NT2/D1 (cell line): ENCODE measurements around the gene DGCR8.
"Not testable (repeated sequence)": the region's sequence is repeated elsewhere in the genome, so short reads cannot be mapped to it uniquely, and the experiment has no call there.

ENCODE experiments used
- DNase-seq: peaks from one replicate; pipeline ENCODE4 v3.0.0-alpha.2; 2011; ENCODE audit warnings: low read depth, low spot score
- H3K27me3 ChIP-seq: 2 replicates; pipeline ENCODE4 v1.6.0; 2011; ENCODE audit warnings: mild to moderate bottlenecking; ENCODE audit not compliant: insufficient read length, insufficient read depth
- H3K36me3 ChIP-seq: 2 replicates; pipeline ENCODE4 v1.6.1; 2011; ENCODE audit warnings: mild to moderate bottlenecking, low read length, mixed read lengths; ENCODE audit not compliant: insufficient read depth, insufficient read length
- H3K4me1 ChIP-seq: 2 replicates; pipeline ENCODE4 v1.5.1; 2011; ENCODE audit not compliant: insufficient read depth, insufficient read length
- H3K4me3 ChIP-seq: 2 replicates; pipeline ENCODE4 v1.5.1; 2011; ENCODE audit warnings: low read depth; ENCODE audit not compliant: insufficient read length
- H3K9ac ChIP-seq: 2 replicates; pipeline ENCODE4 v1.6.0; 2011; ENCODE audit warnings: low read depth; ENCODE audit not compliant: insufficient read length
- H3K9me3 ChIP-seq: 2 replicates; pipeline ENCODE4 v1.5.1; 2011; ENCODE audit warnings: mild to moderate bottlenecking, low read length; ENCODE audit not compliant: insufficient read depth
- SUZ12 ChIP-seq: IDR thresholded peaks from 2 replicates; pipeline ENCODE4 v1.6.1; 2011; ENCODE audit not compliant: insufficient read length, insufficient read depth; ENCODE audit errors: extremely low read depth
- YY1 ChIP-seq: IDR thresholded peaks from 2 replicates; pipeline ENCODE4 v1.6.1; 2011; ENCODE audit not compliant: insufficient read length, insufficient read depth
- ZNF274 ChIP-seq: IDR thresholded peaks from 2 replicates; pipeline ENCODE4 v1.6.1; 2011; ENCODE audit warnings: mild to moderate bottlenecking, low read depth, low read length

The DGCR8 gene

DNA sequence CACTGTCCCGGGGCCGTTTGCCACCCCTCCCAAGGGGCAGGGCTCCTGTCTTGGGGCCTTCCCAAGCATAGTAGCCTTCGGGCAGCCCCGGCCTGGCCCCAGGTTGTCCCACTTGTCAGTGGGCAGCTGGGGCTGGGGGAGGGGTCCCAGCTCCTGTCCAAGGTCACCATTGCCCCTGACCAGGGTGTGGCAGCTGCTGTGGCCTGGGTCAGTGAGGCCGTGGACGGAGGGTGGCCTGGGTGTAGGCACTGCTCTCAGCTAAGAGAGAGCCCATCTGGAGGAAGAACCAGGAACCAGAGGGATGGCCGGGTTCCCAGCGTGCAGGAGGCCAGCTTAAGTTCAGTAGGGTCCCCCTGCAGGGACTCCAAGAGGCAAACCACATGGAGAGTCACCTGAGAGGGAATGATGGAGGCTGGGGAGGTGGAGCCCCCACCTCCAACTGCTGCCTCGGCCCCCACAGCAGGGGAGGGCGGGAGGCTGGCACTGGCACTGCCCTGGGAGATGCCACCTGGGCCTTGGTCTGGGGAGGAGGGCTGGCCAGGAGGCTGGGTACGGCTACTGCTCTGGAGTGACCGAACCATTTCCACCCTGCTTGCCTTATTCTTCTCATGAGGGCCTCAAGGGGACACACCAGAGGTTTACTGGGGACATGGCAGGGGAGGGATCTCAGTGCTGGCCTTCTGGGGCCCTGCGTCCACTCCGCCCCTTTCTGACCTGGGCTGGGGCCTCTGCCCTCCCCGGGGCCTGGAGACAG, 77.6 kb downstream of the DGCR8 start:
- H3K9me3 ChIP-seq: no peaks in the 10 kb centered on the region
- H3K4me1 ChIP-seq: peaks cover 9% of the 10 kb centered on the region
- TF ChIP-seq ZNF274 (no peak), SUZ12 (no peak)
- no peaks in the 10 kb centered on the region for H3K36me3 ChIP-seq
- no peaks in the 10 kb centered on the region for H3K27me3 ChIP-seq
- H3K9ac ChIP-seq: no peak overlapping the region
- no peak overlapping the region for H3K4me3 ChIP-seq
- DNase-seq: no peak

DNA sequence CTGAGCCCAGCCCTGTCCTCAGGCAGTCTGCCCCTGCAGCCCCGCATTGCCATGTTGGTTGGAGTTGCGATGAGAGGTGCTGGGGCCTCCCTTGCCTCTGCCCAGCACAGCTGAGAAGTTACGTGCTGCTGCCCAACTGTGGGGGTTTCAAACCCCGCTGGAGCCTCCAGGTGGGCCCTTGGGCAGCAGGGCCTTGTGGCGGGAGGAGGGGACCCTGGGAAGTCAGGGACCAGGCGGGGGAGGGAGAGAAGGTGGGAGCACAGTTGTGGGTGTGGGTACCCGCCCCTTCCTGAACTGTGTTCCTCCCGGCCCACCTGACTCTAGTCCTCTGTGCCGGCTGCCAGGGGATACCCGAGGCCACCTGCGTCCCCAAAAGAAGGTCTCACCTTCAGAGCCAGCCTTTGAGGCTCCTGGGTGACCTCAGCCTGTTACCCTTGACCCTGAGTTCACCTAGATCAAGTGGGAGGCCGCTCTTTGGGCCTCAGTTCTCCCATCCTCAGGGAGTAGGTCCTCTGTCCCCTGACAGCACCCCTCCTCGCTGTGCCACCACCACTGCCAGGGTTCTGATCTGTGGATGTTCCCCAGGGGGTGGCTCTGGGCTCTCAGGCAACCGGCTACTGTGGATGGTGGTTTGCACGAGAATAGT, 78.5 kb downstream of the DGCR8 start:
- no peak overlapping the region for H3K4me3 ChIP-seq
- no peaks in the 10 kb centered on the region for H3K9me3 ChIP-seq
- H3K27me3 ChIP-seq: no peaks in the 10 kb centered on the region
- TF ChIP-seq YY1 (no peak), SUZ12 (no peak), ZNF274 (no peak)
- H3K36me3 ChIP-seq: no peaks in the 10 kb centered on the region
- peak overlapping the region; percentile 2 for H3K9ac ChIP-seq
- no peak for DNase-seq
- H3K4me1 ChIP-seq: peaks cover 9% of the 10 kb centered on the region

DNA sequence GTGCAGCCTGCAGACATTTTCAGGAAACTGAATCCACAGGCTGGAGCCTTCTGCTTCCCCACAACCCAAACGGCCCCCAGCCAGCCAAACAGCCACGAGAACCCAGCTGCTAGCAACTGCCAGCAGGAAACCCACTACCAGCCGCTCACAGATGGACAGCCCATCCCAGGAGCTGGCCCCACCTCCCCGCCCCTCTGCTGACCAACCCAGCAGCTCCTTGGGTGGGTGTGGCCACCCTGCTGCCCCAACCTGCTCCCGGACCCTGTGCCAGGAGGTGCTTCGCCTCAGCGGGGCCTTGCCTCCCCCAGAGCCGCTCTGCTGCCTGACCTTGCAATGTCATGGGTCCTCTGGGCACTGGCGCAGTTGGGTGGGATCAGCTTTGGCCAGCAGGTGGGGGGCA, 79.0 kb downstream of the DGCR8 start:
- Histone ChIP-seq H3K4me1 (peaks cover 5% of the 10 kb centered on the region), H3K9me3 (no peaks in the 10 kb centered on the region), H3K27me3 (no peaks in the 10 kb centered on the region), H3K9ac (no peak overlapping the region), H3K4me3 (no peak overlapping the region), H3K36me3 (no peaks in the 10 kb centered on the region)
- TF ChIP-seq YY1 (no peak), SUZ12 (no peak), ZNF274 (no peak)
- DNase-seq: no peak

DNA sequence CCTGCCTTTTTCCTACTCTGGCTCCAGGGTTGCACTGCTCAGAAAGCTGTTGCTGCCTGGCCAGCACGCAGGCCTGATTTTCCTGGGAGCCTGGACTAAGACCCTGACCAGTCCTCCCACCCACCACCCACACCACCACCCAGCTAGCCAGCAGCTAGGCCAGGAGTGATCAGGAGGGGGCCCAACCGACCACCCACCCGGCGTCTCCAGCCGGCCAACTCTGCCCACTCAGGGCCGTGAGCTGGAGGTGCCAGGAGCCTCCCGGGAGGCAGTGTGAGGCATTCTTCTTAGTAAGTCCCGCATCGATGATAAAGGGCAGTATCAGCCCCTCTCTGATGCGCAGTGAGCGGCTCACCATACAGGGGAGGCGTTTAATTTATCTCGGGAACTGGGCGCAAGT, 79.5 kb downstream of the DGCR8 start:
- not testable (repeated sequence) for H3K9ac ChIP-seq, H3K27me3 ChIP-seq, H3K4me3 ChIP-seq, H3K36me3 ChIP-seq, DNase-seq, H3K4me1 ChIP-seq, H3K9me3 ChIP-seq

DNA sequence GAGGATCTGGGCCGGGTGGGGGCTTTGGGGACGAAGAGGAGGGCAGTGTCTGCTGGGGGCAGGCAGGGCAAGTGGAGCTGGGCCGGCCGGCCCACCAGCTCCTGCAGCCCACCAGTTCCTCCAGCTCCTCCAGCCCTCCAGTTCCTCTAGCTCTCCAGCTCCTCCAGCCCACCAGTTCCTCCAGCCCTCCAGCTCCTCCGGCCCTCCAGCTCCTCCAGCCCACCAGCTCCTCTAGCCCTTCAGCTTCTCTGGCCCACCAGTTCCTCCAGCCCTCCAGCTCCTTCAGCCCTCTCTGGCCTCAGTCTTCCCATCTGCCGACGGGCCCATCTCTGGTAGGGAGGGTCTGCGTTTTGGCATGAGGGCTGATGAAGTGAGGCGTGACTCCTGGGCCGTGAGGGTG, 80.0 kb downstream of the DGCR8 start:
- no peak overlapping the region for H3K9ac ChIP-seq
- DNase-seq: no peak
- no peaks in the 10 kb centered on the region for H3K9me3 ChIP-seq
- H3K27me3 ChIP-seq: no peaks in the 10 kb centered on the region
- no peak overlapping the region for H3K4me3 ChIP-seq
- TF ChIP-seq YY1 (no peak), SUZ12 (no peak), ZNF274 (no peak)
- peaks cover 2% of the 10 kb centered on the region for H3K4me1 ChIP-seq
- H3K36me3 ChIP-seq: no peaks in the 10 kb centered on the region
